SK-N-SH (cell line): Measurements from ENCODE around the gene IQSEC1.

Experiments
- CHD2 ChIP-seq: fragments of 150-350 bp; IDR thresholded peaks from 2 replicates; pipeline ENCODE4 v1.6.1; 2018; ENCODE audit warnings: low read length; ENCODE audit not compliant: partially characterized antibody
- CTCF ChIP-seq: fragments of 200-600 bp; sonication (generic); IDR thresholded peaks from 2 replicates; pipeline ENCODE4 v1.6.1; 2017; ENCODE audit warnings: antibody characterized with exemption, mild to moderate bottlenecking, moderate library complexity
- ELF1 ChIP-seq: IDR thresholded peaks from 2 replicates; pipeline ENCODE4 v1.4.0; 2012
- GABPA ChIP-seq: IDR thresholded peaks from 2 replicates; pipeline ENCODE4 v1.4.0; 2012; ENCODE audit warnings: low read depth, mild to moderate bottlenecking
- MXI1 ChIP-seq: IDR thresholded peaks from 2 replicates; pipeline ENCODE4 v1.6.1; 2012; ENCODE audit warnings: mild to moderate bottlenecking, low read depth, low read length, improper control_type of control experiment
- NRF1 ChIP-seq: IDR thresholded peaks from 2 replicates; pipeline ENCODE4 v1.6.1; 2012; ENCODE audit warnings: low read depth, mild to moderate bottlenecking, low read length
- RAD21 ChIP-seq: IDR thresholded peaks from 2 replicates; pipeline ENCODE4 v1.6.1; 2012; ENCODE audit warnings: mild to moderate bottlenecking, low read length
- SIN3A ChIP-seq: IDR thresholded peaks from 2 replicates; pipeline ENCODE4 v1.6.1; 2012; ENCODE audit warnings: low read depth, mild to moderate bottlenecking, low read length, moderate library complexity, borderline replicate concordance
- SMC3 ChIP-seq: IDR thresholded peaks from 2 replicates; pipeline ENCODE4 v1.6.1; 2012; ENCODE audit warnings: low read depth, low read length, improper control_type of control experiment
- TAF1 ChIP-seq: IDR thresholded peaks from 2 replicates; pipeline ENCODE4 v1.6.1; 2012; ENCODE audit warnings: low read depth, mild to moderate bottlenecking, low read length, moderate library complexity, borderline replicate concordance
- YY1 ChIP-seq: IDR thresholded peaks from 2 replicates; pipeline ENCODE4 v1.4.0; 2012; ENCODE audit warnings: low read depth, mild to moderate bottlenecking
- TF ChIP-seq, protein P1 (sequence below): fragments of 150-350 bp; IDR thresholded peaks from 2 replicates; pipeline ENCODE4 v1.6.1; 2017; ENCODE audit warnings: antibody characterized with exemption, low read length, low read depth, borderline replicate concordance

- TF ChIP-seq CTCF (no peak), GABPA (no peak), NRF1 (no peak), ELF1 (no peak), MXI1 (no peak), YY1 (no peak), RAD21 (no peak), SMC3 (no peak), TAF1 (no peak), CHD2 (no peak), SIN3A (no peak)
- TF ChIP-seq, protein P1, sequence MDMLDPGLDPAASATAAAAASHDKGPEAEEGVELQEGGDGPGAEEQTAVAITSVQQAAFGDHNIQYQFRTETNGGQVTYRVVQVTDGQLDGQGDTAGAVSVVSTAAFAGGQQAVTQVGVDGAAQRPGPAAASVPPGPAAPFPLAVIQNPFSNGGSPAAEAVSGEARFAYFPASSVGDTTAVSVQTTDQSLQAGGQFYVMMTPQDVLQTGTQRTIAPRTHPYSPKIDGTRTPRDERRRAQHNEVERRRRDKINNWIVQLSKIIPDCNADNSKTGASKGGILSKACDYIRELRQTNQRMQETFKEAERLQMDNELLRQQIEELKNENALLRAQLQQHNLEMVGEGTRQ, result no peak
Measured at GRCh38 chr3:12948371-12948770, 124.9 kb downstream of the IQSEC1 start.
